GM21515 (cell line): Measurements from ENCODE around the gene COL9A2.

ENCODE experiments used
- ATAC-seq: cut with Tn5 transposase; IDR thresholded peaks from one replicate; pipeline ENCODE4 v1.9.1; 2021; ENCODE audit not compliant: unreplicated experiment

COL9A2 gene

DNA sequence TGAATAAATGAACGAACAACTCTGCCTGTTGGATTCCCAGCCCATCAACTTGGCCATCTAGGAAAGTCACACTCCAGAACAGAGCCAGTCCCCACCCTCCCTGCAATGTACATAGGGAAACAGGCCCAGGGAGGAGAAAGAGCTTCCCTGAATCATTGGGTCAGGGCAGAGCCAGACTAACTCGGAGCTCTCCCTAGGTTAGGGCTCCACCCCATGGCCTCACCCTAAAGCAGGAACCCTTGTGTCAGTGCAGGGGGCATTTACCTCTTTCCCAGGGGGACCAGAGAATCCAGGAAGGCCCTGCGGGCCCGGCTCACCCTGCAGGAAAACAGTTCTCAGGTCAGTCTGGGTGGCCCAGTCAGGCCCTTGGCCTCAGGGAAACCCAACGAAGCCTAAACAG is 11.6 kb downstream of the COL9A2 start:
- no peak for ATAC-seq

GRCh38 chr1:40303790-40304189 is 13.3 kb downstream of the COL9A2 start:
- ATAC-seq = no peak

GRCh38 chr1:40303051-40303771 is 13.9 kb downstream of the COL9A2 start:
- no peak for ATAC-seq

DNA sequence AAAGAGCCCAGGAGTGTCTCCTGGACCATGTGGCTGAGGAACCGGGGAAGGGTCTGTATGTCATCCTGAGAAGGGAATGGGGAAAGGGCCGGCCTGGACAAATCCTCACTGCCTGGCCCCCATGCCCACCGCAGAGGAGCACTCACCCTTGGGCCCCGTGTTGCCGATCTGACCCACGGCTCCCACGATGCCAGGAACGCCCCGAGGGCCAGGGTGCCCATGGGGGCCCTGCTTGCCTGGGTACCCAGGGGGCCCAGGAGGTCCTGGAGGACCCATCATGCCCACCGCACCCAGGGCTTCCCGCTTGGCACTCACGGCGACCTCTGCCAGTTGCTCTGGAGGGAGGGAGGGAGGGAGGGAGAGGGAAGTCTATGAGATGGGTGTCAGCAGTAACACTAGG is 14.6 kb downstream of the COL9A2 start:
- ATAC-seq = no peak

DNA sequence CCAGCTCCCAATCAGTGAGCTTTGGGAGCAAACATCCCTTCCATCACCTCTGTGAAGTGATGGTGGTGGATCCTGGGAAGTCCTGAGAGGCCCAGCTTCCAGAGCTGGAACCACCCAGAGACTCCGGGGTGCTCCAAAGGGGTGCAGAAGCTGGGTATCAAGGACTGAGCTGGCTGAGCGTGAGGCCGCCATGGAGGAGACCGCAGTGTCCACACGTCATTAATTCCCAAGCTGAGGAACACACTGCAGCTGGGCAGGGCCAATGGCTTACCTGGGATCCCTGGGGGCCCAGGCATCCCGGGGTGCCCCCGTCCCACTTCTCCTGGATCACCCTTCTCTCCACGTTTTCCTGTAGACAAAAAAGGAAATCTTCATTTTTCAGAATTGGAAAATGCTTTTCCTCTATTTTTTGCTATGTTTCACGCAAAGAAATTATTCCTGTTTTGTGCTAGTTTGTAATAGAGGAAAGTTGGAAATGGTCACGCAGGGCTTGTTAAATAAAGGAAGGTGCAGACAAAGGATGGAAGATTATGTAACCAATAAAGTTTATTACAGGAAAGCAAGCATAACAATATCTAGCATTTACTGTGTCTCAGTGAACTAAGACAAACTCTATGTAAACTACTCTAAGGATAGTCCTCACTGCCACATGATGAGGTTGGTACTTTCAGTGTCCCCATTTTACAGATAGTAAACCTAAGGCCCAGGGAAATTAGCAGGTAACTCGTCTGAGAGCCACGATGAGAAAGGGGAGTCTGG is 15.4 kb downstream of the COL9A2 start:
- ATAC-seq = no peak

DNA sequence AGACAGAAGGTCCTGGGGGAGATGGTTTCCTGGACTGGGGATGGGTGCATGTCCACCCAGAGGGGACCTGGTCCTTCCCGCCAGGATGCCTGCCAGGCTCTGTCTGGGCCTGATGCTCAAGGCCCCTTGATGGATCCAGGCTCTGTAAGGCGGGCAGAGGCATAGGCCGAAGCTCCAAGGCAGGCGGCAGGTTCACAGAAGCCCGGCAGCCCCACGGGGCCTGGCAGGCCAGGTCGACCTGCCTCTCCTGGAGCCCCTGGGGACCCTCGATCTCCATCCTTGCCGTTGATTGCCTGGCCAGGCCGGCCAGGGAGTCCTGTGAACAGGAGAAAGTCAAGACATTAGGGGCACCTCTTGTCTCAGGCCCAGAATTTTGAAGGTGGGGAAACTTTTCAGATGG is 16.0 kb downstream of the COL9A2 start:
- no peak for ATAC-seq

- no peak for ATAC-seq
Observed at GRCh38 chr1:40300651-40301050, 16.4 kb downstream of the COL9A2 start.

- no peak for ATAC-seq
Observed at GRCh38 chr1:40300249-40300567, 16.9 kb downstream of the COL9A2 start.

- no peak for ATAC-seq
Observed at GRCh38 chr1:40299366-40300248, 17.5 kb downstream of the COL9A2 start.

- no peak for ATAC-seq
Observed at GRCh38 chr1:40291293-40291692, 25.8 kb downstream of the COL9A2 start.

GRCh38 chr1:40281853-40282252 is 35.2 kb downstream of the COL9A2 start:
- ATAC-seq = no peak

DNA sequence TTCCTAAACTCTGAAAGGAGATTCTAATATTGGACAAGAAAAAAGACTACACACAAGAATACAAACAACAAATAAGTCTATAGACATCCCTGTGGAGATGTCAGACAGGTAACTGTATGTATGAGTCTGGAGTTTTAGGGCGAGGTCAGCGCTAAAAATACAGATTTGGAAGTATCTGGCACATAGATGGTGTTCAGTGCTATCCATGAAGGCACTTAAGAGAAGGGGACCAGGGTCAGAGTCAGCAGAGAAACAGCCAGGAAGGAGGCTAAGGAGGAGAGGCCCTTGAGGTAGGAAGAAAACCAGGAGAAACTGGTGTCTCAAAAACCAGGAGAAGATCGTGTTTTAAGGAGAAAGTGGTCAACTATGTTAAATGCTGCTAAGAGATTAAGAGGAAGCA is 41.0 kb downstream of the COL9A2 start:
- no peak for ATAC-seq

GRCh38 chr1:40274331-40274730 is 42.8 kb downstream of the COL9A2 start:
- no peak for ATAC-seq

DNA sequence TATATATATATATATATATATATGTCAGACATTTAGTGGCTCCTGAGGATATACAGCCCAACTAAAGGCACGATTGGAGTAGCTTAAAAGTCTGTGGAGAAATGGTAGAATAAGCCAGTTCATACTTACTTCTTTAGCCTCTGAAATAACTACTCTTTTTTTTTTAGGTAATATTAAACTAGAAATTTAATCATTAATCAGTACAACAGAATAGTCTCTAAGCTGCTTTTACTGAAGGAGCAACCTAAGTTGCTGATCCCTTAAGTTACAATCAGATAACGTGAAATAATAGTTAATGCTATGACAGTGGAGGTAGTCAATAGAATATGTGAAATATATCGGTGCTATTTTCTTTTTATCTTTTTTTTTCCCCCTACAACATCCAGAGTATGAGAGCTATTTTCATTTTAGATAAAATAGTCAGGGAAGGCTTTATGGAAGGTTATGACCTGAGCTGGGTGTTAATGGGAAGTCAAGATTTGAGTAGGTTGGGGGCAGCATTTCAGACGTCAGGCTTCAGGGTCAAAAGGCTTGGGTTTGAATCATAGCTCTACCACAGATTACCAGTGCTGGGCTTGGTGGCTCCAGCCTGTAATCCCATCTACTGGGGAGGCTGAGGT is 43.4 kb downstream of the COL9A2 start:
- ATAC-seq = no peak

- no peak for ATAC-seq
Observed at GRCh38 chr1:40272653-40273213, 44.4 kb downstream of the COL9A2 start.

GRCh38 chr1:40270152-40270834 is 46.8 kb downstream of the COL9A2 start:
- no peak for ATAC-seq

GRCh38 chr1:40268211-40268610 is 48.9 kb downstream of the COL9A2 start:
- ATAC-seq = no peak

GRCh38 chr1:40267767-40268187 is 49.3 kb downstream of the COL9A2 start:
- ATAC-seq = no peak

GRCh38 chr1:40266786-40267535 is 50.1 kb downstream of the COL9A2 start:
- ATAC-seq = no peak

GRCh38 chr1:40265919-40266318 is 51.2 kb downstream of the COL9A2 start:
- no peak for ATAC-seq
